Hepatocyte (in vitro differentiated cells): ENCODE results near the gene PIK3R5. TPM values are rescaled to one million over a fixed set of nuclear protein-coding genes. Genes with fewer than 3 reads are reported as not detected.
A peak's percentile ranks its signal among the peaks of the same experiment; 100 is the strongest.

Source experiments
- DNase-seq: peaks from one replicate; pipeline ENCODE4 v3.0.0-alpha.2; 2016; ENCODE audit warnings: low spot score
- H2AFZ ChIP-seq: fragments of 200-600 bp; sonication (generic); 2 replicates; pipeline ENCODE4 v1.6.0; 2016; ENCODE audit warnings: antibody characterized with exemption, mild to moderate bottlenecking
- H3K27ac ChIP-seq: fragments of 200-600 bp; sonication (generic); 2 replicates; pipeline ENCODE4 v1.5.1; 2016; ENCODE audit warnings: mild to moderate bottlenecking
- H3K27me3 ChIP-seq: fragments of 200-600 bp; sonication (generic); 2 replicates; pipeline ENCODE4 v1.6.1; 2016
- H3K36me3 ChIP-seq: fragments of 200-600 bp; sonication (generic); replicated peaks from 2 replicates; pipeline ENCODE4 v1.5.1; 2016; ENCODE audit warnings: low read depth; ENCODE audit not compliant: insufficient read depth
- H3K4me1 ChIP-seq: fragments of 200-600 bp; sonication (generic); 2 replicates; pipeline ENCODE4 v1.5.1; 2016; ENCODE audit warnings: mild to moderate bottlenecking, moderate library complexity; ENCODE audit not compliant: insufficient read depth
- H3K4me2 ChIP-seq: fragments of 200-600 bp; sonication (generic); 2 replicates; pipeline ENCODE4 v1.6.0; 2016
- H3K4me3 ChIP-seq: fragments of 200-600 bp; sonication (generic); 2 replicates; pipeline ENCODE4 v1.5.1; 2016; ENCODE audit warnings: mild to moderate bottlenecking
- H3K79me2 ChIP-seq: fragments of 200-600 bp; sonication (generic); 2 replicates; pipeline ENCODE4 v1.6.0; 2017; ENCODE audit warnings: mild to moderate bottlenecking
- H3K9me2 ChIP-seq: fragments of 200-600 bp; sonication (generic); replicated peaks from 2 replicates; pipeline ENCODE4 v1.6.0; 2017; ENCODE audit warnings: mild to moderate bottlenecking; ENCODE audit not compliant: insufficient read depth
- H3K9me3 ChIP-seq: fragments of 200-600 bp; sonication (generic); 2 replicates; pipeline ENCODE4 v1.5.1; 2016; ENCODE audit warnings: low read depth, mild to moderate bottlenecking
- H4K20me1 ChIP-seq: fragments of 200-600 bp; sonication (generic); 2 replicates; pipeline ENCODE4 v1.6.0; 2016; ENCODE audit warnings: mild to moderate bottlenecking; ENCODE audit not compliant: insufficient read depth, poor library complexity, severe bottlenecking
- CTCF ChIP-seq: fragments of 200-600 bp; sonication (generic); IDR thresholded peaks from 2 replicates; pipeline ENCODE4 v1.5.1; 2016; ENCODE audit warnings: antibody characterized with exemption, mild to moderate bottlenecking; ENCODE audit not compliant: poor library complexity
- EZH2 ChIP-seq: fragments of 200-600 bp; sonication (generic); IDR thresholded peaks from 2 replicates; pipeline ENCODE4 v1.6.1; 2016; ENCODE audit warnings: antibody characterized with exemption, mild to moderate bottlenecking, borderline replicate concordance
- EZH2phosphoT487 ChIP-seq: fragments of 200-600 bp; sonication (generic); IDR thresholded peaks from one replicate; pipeline ENCODE4 v1.6.1; 2018; ENCODE audit warnings: antibody characterized with exemption, mild to moderate bottlenecking, low read depth, moderate library complexity; ENCODE audit not compliant: unreplicated experiment, severe bottlenecking
- WGBS: methylation state at CpG from one replicate; pipeline ENCODE4 v1.1.6; 2016; ENCODE audit warnings: low lambda C conversion rate; ENCODE audit errors: missing lambda C conversion rate; 5-methylcytosine and 5-hydroxymethylcytosine counted together
- polyA plus RNA-seq: library from polyadenylated mRNA; unstranded; fragments of >200 nt; fragmentation: Nextera tagmentation; extraction: Ambion mirVana; gene quantifications from 2 replicates; pipeline ENCODE4 v1.2.1, GENCODE V29; 2016
- total RNA-seq: library from RNA; depleted of rRNA; stranded (reverse); fragments of >200 nt; gene quantifications from 2 replicates; pipeline ENCODE4 v1.2.3, GENCODE V29; 2014

The PIK3R5 gene
- total and polyA plus RNA-seq, 2 experiments from 2014 or later, result 2.6 TPM; not detected in 1

GRCh38 chr17:8872705-8873435 is 92.6 kb downstream of the PIK3R5 start:
- Histone ChIP-seq H3K27me3 (peaks cover 14% of the 10 kb centered on the region), H3K4me1 (peaks cover 13% of the 10 kb centered on the region), H2AFZ (no peak overlapping the region), H3K4me3 (no peak overlapping the region), H4K20me1 (no peaks in the 10 kb centered on the region), H3K4me2 (peak overlapping the region; percentile 62), H3K36me3 (no peaks in the 10 kb centered on the region), H3K9me3 (no peaks in the 10 kb centered on the region), H3K79me2 (no peaks in the 10 kb centered on the region), H3K27ac (no peak overlapping the region), H3K9me2 (no peaks in the 10 kb centered on the region)
- TF ChIP-seq EZH2 (no peak), EZH2phosphoT487 (no peak), CTCF (no peak)
- no peak for DNase-seq
- 88% methylated on average over 17 of the region's 17 CpGs for WGBS

GRCh38 chr17:8872036-8872704 is 93.3 kb downstream of the PIK3R5 start:
- no peaks in the 10 kb centered on the region for H3K36me3 ChIP-seq

GRCh38 chr17:8871081-8871581 is 94.4 kb downstream of the PIK3R5 start:
- H3K4me1 ChIP-seq, result peaks cover 13% of the 10 kb centered on the region
- DNase-seq, result no peak
- H3K4me2 ChIP-seq, result no peak overlapping the region
- H3K27me3 ChIP-seq, result peaks cover 10% of the 10 kb centered on the region
- no peaks in the 10 kb centered on the region for H3K9me2 ChIP-seq
- no peak overlapping the region for H2AFZ ChIP-seq
- no peaks in the 10 kb centered on the region for H3K9me3 ChIP-seq
- H3K36me3 ChIP-seq, result no peaks in the 10 kb centered on the region
- TF ChIP-seq EZH2phosphoT487 (no peak), EZH2 (no peak), CTCF (no peak)
- no peak overlapping the region for H3K4me3 ChIP-seq
- no peak overlapping the region for H3K27ac ChIP-seq
- WGBS, result 83% methylated on average over 13 of the region's 13 CpGs
- no peaks in the 10 kb centered on the region for H3K79me2 ChIP-seq
- H4K20me1 ChIP-seq, result no peaks in the 10 kb centered on the region

More at GRCh38 chr17:8872036-8872704, 93.3 kb downstream of the PIK3R5 start:
- no peaks in the 10 kb centered on the region for H4K20me1 ChIP-seq
- TF ChIP-seq EZH2 (no peak), EZH2phosphoT487 (no peak), CTCF (no peak)
- peaks cover 10% of the 10 kb centered on the region for H3K27me3 ChIP-seq
- peaks cover 13% of the 10 kb centered on the region for H3K4me1 ChIP-seq
- no peak for DNase-seq
- no peaks in the 10 kb centered on the region for H3K9me2 ChIP-seq
- no peak overlapping the region for H3K4me3 ChIP-seq
- no peak overlapping the region for H3K27ac ChIP-seq
- H3K4me2 ChIP-seq, result peak overlapping the region; percentile 62
- whole genome bisulfite sequencing, result 56% methylated on average over 7 of the region's 7 CpGs
- no peak overlapping the region for H2AFZ ChIP-seq
- no peaks in the 10 kb centered on the region for H3K9me3 ChIP-seq
- H3K79me2 ChIP-seq, result no peaks in the 10 kb centered on the region
